ENCODE data around the gene BBC3. TPM values are rescaled to one million over a fixed set of nuclear protein-coding genes. Genes with fewer than 3 reads are reported as not detected.

The BBC3 gene
- total and polyA plus RNA-seq, 2 experiments from 2014 or later = 23.4 to 31.9 TPM

GRCh38 chr19:47221080-47221841 lies 9.7 kb downstream of the BBC3 start:
- peaks cover 12% of the 10 kb centered on the region for H3K27me3 Mint-ChIP-seq (ENCODE audit: insufficient read depth, low read depth, poor library complexity)
- DNase-seq (ENCODE audit: low spot score) = no peak

GRCh38 chr19:47215581-47215980 lies 15.4 kb downstream of the BBC3 start:
- H3K36me3 ChIP-seq (ENCODE audit: insufficient read depth) = no peaks in the 10 kb centered on the region
- no peaks in the 10 kb centered on the region for H3K27me3 ChIP-seq (ENCODE audit: insufficient read depth)
- no peaks in the 10 kb centered on the region for H3K9me2 ChIP-seq (ENCODE audit: insufficient read depth)
- Mint-ChIP-seq H3K27me3 (ENCODE audit: insufficient read depth, low read depth, poor library complexity) (peaks cover 8% of the 10 kb centered on the region), H3K4me3 (no peak overlapping the region), H3K9me3 (no peaks in the 10 kb centered on the region; the same call in 2 of the 3 replicates), H3K27ac (no peak overlapping the region), H3K36me3 (ENCODE audit: low read depth) (peaks cover 17% of the 10 kb centered on the region), H3K4me1 (peaks cover 3% of the 10 kb centered on the region)
- no peak overlapping the region for H3K4me3 ChIP-seq
- peaks cover 9% of the 10 kb centered on the region; the same call in 1 of the 2 replicates for H3F3A ChIP-seq (replicated peaks; ENCODE audit: low read depth)
- DNase-seq (ENCODE audit: low spot score) (no peak), ATAC-seq (no peak)
- H3K4me2 ChIP-seq = no peak overlapping the region
- TF ChIP-seq ZNF462 (CRISPR knock-in tag; IDR thresholded peaks at IDR 0.05) (no peak), CREB1 (CRISPR knock-in tag; IDR thresholded peaks at IDR 0.05; ENCODE audit: low read depth) (no peak), NANOG (IDR thresholded peaks at IDR 0.05; ENCODE audit: borderline replicate concordance) (no peak), ETS1 (IDR thresholded peaks at IDR 0.05) (no peak), ZNF331 (CRISPR knock-in tag; IDR thresholded peaks at IDR 0.05; ENCODE audit: low read depth) (no peak), POLR2AphosphoS5 (IDR thresholded peaks at IDR 0.05; ENCODE audit: low read depth) (no peak)
- H3K27ac ChIP-seq (ENCODE audit: low read depth) = no peak overlapping the region
- H4K20me1 ChIP-seq (replicated peaks; ENCODE audit: insufficient read depth) = no peaks in the 10 kb centered on the region; the same call in 1 of the 2 replicates
- no peaks in the 10 kb centered on the region; the same call in 1 of the 2 replicates for H3K4me1 ChIP-seq (ENCODE audit: insufficient read depth)
- H2AFZ ChIP-seq = no peak overlapping the region
- no peaks in the 10 kb centered on the region for H3K79me2 ChIP-seq (replicated peaks; ENCODE audit: insufficient read depth)

More at GRCh38 chr19:47221080-47221841, 9.7 kb downstream of the BBC3 start:
- Mint-ChIP-seq H3K27ac (no peak overlapping the region), H3K4me1 (peaks cover 12% of the 10 kb centered on the region), H3K36me3 (ENCODE audit: low read depth) (peaks cover 39% of the 10 kb centered on the region), H3K4me3 (no peak overlapping the region), H3K9me3 (peaks cover 2% of the 10 kb centered on the region; the same call in 1 of the 3 replicates)
- Histone ChIP-seq H3K9me2 (ENCODE audit: insufficient read depth) (no peaks in the 10 kb centered on the region), H3K4me1 (ENCODE audit: insufficient read depth) (peaks cover 12% of the 10 kb centered on the region), H4K20me1 (replicated peaks; ENCODE audit: insufficient read depth) (no peaks in the 10 kb centered on the region), H3K4me3 (no peak overlapping the region), H3K4me2 (no peak overlapping the region), H3K36me3 (ENCODE audit: insufficient read depth) (no peaks in the 10 kb centered on the region; the same call in 1 of the 2 replicates), H3K79me2 (replicated peaks; ENCODE audit: insufficient read depth) (peaks cover 17% of the 10 kb centered on the region), H3K27me3 (ENCODE audit: insufficient read depth) (no peaks in the 10 kb centered on the region), H3F3A (replicated peaks; ENCODE audit: low read depth) (peaks cover 12% of the 10 kb centered on the region), H2AFZ (no peak overlapping the region), H3K27ac (ENCODE audit: low read depth) (no peak overlapping the region; the same call in 1 of the 2 replicates)
- no peak for TF ChIP-seq ZNF331 (CRISPR knock-in tag; IDR thresholded peaks at IDR 0.05; ENCODE audit: low read depth)
- TF ChIP-seq CREB1 (CRISPR knock-in tag; IDR thresholded peaks at IDR 0.05; ENCODE audit: low read depth) = no peak
- ATAC-seq = no peak

Measured in GM23338 (cell line).